Head of caudate nucleus (tissue), 42 donors: ENCODE data around the gene SLIT3.

Experiments
- DNase-seq, 42 donors: peaks; one replicate each; pipeline versions ENCODE4 v3.0.0 to v3.0.0-alpha.2; 2020 to 2021; ENCODE audit warnings: mixed read lengths in 7 of 42
- intact Hi-C: fragments of 100-400 bp; cut with DNase I; formaldehyde crosslinking; loops from one replicate; pipeline ENCODE4 v1.15.0; 2022

The SLIT3 gene

GRCh38 chr5:169098331-169099121 lies 202.4 kb downstream of the SLIT3 start:
- intact Hi-C loops: no loop called here
- no peak for DNase-seq

DNA sequence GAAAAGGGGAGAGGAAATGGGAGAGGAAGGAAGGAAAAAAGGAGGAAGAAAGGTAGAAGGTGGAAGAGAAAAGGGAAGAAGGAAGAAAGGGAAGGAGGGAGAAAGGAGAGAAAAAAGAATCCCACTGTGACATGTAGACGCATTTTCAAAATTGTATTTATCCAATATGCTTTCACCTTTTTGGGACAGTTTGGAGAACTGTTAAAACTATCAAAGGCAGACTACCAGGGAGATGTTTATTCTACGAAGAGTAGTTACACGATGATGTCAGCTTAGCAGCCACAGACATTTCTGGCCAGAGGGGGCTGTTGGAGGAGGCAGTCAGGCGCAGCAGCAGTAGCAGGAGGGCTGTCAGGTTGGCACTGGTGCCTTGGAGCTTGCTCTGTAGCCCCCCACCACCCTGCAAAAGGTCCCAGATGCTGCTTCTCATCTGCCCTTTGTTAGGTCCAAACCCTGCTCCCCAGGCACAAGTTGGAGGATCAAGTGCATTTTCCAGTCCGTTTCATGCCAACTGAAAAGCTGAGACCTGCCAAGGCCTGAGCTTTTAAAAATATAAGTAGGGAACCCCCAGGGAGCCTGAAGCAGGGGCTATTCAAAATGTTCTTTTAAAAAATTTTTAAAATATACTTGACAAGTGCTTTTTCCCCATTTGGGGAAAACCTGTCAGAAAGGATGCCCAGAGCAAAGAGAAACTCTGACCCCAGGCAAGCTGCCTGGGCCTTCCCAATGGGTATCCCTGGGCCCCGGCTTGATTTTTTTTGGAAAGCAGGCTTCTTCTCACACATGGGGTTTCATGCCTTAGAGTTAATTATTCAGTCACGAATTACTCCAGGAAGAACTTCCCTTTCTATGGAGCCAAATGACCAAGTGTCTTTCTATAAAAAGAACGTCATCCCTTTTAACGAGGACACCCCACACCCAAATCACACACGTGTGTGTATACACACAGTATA lies 203.3 kb downstream of the SLIT3 start:
- no peak for DNase-seq
- intact Hi-C loops: no loop called here

- DNase-seq: no peak
- intact Hi-C loops: no loop called here
These were observed 205.0 kb downstream of the SLIT3 start for GRCh38 chr5:169095976-169096375.

DNA sequence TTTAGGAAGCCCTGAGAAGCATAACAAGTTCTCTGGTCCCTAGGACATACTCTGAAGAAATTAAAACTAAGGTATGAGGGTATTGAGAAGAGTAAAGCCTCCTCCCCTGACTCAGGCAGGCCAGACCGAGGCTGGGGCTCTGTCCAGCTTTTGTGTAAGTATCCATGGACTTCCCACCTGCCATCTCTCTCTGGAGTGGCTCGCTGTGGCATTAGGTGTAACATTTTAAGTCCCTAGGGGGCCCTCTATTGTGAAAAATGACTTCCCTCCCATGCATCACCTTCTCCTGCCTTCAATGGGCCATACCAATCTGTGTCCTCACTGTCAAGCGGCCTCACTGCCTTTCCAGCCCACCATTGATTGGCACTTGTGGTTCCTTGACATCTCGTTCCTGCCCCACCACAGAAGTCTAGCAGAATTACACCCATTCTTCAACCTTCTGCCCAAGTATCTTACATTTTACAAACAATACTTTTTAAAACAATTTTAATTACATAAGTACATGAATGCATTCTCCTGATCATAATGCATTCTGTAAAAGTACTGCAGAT lies 205.5 kb downstream of the SLIT3 start:
- intact Hi-C loops: no loop called here
- DNase-seq: no peak

- intact Hi-C loops: no loop called here
- no peak for DNase-seq
These were observed 206.1 kb downstream of the SLIT3 start for GRCh38 chr5:169094586-169095409.

- intact Hi-C loops: no loop called here
- no peak for DNase-seq
These were observed 209.5 kb downstream of the SLIT3 start for GRCh38 chr5:169091396-169091980.

GRCh38 chr5:169089343-169089742 lies 211.6 kb downstream of the SLIT3 start:
- no peak for DNase-seq
- intact Hi-C loops: no loop called here

DNA sequence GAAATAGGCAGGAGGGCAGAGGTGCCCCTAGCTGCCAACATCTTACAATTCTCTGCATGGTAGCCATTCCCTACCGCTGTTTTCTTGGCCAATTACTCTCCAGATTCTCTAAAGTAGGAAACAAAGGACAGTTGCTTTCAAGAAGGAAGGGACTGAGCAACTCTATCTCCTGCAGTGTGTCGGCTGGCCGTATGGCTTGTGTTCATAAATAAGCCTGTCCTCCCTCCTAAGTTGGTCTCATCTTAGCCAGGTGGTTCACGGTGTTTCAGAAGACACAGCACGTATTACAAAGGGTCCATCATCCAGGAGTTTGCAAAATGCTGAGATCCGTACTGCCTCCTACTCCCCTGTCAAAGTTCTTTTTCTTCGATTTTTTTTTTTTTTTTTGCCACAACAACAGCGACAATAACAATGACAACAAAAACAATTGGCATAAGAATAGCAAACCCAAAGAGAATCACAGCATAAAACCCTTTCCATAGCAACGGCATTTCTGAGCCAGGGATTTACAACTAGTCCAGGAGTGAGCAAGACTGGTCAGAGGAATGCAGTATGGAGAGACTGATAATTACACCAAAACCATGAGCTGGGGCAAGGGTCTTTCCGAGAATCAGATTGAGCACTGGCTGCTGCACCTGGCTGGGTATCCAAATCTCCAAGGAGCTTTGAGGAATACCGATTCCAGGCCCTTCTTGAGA lies 212.8 kb downstream of the SLIT3 start:
- no peak for DNase-seq
- intact Hi-C loops: no loop called here

DNA sequence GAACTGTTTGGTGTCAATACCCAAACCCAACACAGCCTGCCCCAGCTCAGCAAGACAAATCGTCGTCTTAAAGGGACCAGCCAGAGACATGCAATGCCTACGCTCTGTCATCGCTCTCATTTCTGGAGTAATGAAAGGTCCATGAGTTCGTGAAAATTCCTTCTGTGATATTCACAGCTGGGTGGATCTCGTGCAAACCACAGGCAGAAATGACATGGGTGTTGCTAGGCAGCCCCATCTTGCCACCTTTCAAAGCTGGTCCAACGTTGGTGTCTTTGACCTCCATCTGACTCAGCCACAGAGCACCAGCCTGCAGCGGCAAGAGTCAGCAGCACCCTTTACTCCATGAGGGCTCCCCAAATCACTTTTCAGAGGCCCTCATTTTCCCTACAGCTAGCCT lies 215.3 kb downstream of the SLIT3 start:
- DNase-seq: no peak
- intact Hi-C loops: no loop called here

DNA sequence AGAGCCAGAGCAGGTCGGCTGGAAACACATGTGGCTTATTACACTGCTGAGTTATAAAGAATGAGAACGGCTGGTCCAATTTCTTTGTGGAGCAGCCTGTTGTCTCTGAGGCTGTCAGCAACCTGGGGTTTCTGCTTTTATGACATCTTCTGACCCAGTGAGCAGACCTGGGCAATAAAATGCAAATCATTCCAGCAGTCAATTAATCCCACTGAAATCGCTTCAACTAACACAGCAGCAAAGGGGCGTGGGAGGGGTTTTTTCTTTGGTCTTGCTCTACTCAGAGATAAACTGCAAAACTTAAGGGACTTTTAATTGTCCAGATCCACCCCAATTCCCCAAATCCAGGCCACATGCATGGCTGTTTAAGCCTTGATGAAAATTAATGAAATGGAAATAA lies 215.7 kb downstream of the SLIT3 start:
- DNase-seq: no peak
- intact Hi-C loops: no loop called here

DNA sequence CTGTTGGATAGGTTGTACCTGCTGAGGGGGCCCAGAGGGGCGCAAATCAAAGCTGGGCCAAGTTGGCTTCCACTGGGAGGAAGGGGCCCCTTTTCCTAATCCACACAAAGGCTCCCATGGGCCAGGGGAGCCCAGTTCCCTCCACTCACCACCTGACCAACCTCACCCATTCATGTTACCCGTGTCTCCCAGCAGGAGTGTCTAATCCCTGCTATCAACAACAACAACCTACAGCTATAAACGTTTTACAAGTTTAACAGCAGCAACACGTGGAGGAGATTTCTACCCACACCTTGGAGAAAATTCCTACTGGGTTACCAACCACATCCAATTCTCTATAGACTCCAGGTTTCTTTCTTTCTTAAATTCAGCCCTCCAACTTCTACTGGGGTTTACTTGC lies 216.2 kb downstream of the SLIT3 start:
- DNase-seq: no peak
- intact Hi-C loops: no loop called here

GRCh38 chr5:169083394-169084018 lies 217.4 kb downstream of the SLIT3 start:
- no peak for DNase-seq
- intact Hi-C loops: no loop called here

DNA sequence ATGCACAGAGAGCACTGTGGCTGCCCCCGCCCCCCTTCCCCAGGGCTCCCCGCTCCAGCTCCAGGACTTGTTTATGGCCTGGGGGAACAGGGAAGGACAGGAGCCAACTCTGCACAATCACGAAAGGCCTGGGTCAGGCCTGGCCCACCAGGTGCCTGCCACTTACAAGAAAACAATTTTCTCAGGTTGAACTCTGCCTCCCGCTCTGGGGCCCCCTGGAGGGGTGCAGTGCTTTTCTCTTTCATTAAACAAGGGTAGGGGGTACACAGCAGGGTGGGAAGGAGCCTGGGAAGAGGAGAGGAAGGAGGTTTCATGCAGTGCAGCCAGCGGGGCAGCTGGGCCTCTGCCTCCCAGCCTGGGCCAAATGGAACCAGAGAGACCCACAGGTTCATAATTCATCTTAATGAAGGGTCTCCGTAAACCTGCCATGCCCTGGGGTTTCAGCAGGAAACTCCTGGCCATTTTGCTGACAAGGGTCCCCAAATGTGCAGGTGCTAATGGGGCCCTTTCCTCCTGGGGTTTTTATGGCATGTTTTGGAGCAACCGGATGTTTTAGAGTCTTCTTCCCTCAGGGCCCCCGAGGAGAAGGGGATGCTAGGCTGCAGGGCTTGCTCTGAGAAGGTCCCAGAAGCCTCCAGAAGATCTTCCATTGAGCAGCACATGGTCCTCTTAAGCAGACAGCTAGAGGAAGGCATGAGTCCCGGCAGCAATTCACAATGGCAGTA lies 219.8 kb downstream of the SLIT3 start:
- DNase-seq: no peak
- intact Hi-C loops: no loop called here

GRCh38 chr5:169080448-169080911 lies 220.5 kb downstream of the SLIT3 start:
- intact Hi-C loops: no loop called here
- DNase-seq: no peak

DNA sequence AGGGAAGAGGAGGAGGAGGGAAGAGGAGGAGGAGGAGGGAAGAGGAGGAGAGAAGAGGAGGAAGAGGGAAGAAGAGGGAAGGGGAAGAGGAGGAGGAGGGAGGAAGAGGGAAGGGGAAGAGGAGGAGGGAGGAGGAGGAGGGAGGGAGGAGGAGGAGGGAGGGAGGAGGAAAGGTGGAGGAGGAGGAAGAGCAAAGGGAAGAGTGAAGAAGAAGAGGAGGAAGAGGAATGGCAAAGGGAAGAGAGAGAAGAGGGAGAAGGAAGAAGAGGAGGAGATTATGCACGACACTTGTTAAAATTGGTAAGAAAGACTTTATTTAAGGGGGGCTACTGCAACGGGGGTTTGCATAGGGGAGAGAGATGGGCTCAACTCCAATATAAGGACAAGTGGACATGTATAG lies 221.2 kb downstream of the SLIT3 start:
- DNase-seq: no peak
- intact Hi-C loops: no loop called here

GRCh38 chr5:169074839-169075238 lies 226.1 kb downstream of the SLIT3 start:
- intact Hi-C loops: no loop called here
- DNase-seq: no peak

GRCh38 chr5:169072233-169072632 lies 228.7 kb downstream of the SLIT3 start:
- intact Hi-C loops: no loop called here

More at GRCh38 chr5:169072233-169072632, 228.7 kb downstream of the SLIT3 start:
- no peak for DNase-seq
